ENCODE measurements around the gene CDK2AP2.

DNA sequence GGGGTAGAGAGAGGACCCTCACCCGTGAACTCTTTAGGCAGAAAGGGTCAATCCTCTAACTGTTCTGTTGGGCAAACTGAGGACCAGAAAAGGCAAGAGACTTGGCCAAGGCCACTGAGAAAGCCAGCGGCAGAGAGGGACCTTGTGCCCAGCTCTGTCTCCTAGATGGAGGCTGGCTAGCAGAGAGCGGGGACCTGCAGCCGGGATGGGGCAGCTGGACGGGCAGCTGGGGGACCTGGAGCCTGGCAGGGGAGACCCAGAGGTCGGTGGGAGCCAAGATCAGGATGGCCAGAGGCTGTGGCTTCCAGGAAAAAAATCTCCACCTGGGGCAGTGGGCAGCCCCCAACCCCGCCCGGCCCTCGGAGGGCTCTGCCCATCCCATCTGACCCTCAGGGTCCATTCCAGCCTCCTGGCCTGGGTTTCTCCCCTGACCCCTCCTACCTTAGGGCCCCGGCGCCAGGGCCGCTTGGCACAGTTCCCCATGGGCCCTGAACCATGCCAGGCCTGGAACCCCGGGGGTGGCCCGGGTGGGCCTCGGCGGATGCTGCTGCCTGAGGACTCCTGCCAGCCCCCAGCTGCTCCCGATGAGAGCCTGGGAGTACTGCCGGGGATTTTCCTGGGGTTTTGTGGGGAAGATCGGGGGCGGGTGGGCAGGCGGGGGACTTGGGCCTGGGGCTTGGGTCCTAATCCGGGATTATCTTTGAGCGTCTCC is 15.0 kb upstream of the CDK2AP2 start, which contains the start of gene CABP2:
- TF ChIP-seq, protein P1, sequence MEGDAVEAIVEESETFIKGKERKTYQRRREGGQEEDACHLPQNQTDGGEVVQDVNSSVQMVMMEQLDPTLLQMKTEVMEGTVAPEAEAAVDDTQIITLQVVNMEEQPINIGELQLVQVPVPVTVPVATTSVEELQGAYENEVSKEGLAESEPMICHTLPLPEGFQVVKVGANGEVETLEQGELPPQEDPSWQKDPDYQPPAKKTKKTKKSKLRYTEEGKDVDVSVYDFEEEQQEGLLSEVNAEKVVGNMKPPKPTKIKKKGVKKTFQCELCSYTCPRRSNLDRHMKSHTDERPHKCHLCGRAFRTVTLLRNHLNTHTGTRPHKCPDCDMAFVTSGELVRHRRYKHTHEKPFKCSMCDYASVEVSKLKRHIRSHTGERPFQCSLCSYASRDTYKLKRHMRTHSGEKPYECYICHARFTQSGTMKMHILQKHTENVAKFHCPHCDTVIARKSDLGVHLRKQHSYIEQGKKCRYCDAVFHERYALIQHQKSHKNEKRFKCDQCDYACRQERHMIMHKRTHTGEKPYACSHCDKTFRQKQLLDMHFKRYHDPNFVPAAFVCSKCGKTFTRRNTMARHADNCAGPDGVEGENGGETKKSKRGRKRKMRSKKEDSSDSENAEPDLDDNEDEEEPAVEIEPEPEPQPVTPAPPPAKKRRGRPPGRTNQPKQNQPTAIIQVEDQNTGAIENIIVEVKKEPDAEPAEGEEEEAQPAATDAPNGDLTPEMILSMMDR (IDR thresholded peaks at IDR 0.05) = no peak
- no peak for TF ChIP-seq POLR2A (IDR thresholded peaks at IDR 0.05)
- TF ChIP-seq POLR2AphosphoS5 (IDR thresholded peaks at IDR 0.05) = no peak

All from upper lobe of left lung (tissue), 4 donors.